Measurements from ENCODE around the gene RIC8A.

RIC8A gene

DNA sequence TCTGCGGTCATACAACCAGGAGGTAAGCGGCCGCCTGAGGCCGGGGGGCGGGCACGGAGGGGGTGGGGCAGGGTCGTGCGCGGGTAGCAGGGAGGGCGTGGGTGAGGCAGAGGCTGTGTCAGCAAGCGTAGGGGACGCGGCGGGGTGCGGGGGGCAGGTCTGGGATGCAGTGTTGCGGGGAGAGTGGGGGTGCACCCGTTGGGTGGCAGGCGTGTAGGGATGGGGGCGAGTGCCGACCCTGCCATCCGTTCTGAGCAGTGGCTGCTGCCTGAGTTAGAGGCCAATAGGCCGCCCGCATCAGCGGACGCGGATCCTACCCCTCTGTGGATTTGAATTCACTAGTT is 1.4 kb downstream of the RIC8A start:
- Histone ChIP-seq H3K4me3 (ENCODE audit: low read length) (peak overlapping the region; percentile 95), H3K27ac (ENCODE audit: low read length) (peak overlapping the region; percentile 97), H4K20me1 (ENCODE audit: insufficient read depth, low read length) (peaks cover 16% of the 10 kb centered on the region), H3K4me1 (ENCODE audit: low read length) (peaks cover 21% of the 10 kb centered on the region), H3K9ac (ENCODE audit: low read length) (peak overlapping the region; percentile 99), H2AFZ (ENCODE audit: low read depth, low read length) (no peak overlapping the region), H3K27me3 (ENCODE audit: low read depth, low read length) (no peaks in the 10 kb centered on the region), H3K9me3 (ENCODE audit: insufficient read depth, low read length) (no peaks in the 10 kb centered on the region), H3K36me3 (replicated peaks; ENCODE audit: low read depth, low read length) (peaks cover 53% of the 10 kb centered on the region), H3K79me2 (ENCODE audit: low read length) (peaks cover 52% of the 10 kb centered on the region), H3K4me2 (ENCODE audit: low read length) (peak overlapping the region; percentile 90)
- no peak for TF ChIP-seq EZH2phosphoT487 (IDR thresholded peaks at IDR 0.05; ENCODE audit: low read depth)
- TF ChIP-seq, protein P1, sequence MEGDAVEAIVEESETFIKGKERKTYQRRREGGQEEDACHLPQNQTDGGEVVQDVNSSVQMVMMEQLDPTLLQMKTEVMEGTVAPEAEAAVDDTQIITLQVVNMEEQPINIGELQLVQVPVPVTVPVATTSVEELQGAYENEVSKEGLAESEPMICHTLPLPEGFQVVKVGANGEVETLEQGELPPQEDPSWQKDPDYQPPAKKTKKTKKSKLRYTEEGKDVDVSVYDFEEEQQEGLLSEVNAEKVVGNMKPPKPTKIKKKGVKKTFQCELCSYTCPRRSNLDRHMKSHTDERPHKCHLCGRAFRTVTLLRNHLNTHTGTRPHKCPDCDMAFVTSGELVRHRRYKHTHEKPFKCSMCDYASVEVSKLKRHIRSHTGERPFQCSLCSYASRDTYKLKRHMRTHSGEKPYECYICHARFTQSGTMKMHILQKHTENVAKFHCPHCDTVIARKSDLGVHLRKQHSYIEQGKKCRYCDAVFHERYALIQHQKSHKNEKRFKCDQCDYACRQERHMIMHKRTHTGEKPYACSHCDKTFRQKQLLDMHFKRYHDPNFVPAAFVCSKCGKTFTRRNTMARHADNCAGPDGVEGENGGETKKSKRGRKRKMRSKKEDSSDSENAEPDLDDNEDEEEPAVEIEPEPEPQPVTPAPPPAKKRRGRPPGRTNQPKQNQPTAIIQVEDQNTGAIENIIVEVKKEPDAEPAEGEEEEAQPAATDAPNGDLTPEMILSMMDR (IDR thresholded peaks at IDR 0.05; ENCODE audit: low read depth, low read length): no peak

DNA sequence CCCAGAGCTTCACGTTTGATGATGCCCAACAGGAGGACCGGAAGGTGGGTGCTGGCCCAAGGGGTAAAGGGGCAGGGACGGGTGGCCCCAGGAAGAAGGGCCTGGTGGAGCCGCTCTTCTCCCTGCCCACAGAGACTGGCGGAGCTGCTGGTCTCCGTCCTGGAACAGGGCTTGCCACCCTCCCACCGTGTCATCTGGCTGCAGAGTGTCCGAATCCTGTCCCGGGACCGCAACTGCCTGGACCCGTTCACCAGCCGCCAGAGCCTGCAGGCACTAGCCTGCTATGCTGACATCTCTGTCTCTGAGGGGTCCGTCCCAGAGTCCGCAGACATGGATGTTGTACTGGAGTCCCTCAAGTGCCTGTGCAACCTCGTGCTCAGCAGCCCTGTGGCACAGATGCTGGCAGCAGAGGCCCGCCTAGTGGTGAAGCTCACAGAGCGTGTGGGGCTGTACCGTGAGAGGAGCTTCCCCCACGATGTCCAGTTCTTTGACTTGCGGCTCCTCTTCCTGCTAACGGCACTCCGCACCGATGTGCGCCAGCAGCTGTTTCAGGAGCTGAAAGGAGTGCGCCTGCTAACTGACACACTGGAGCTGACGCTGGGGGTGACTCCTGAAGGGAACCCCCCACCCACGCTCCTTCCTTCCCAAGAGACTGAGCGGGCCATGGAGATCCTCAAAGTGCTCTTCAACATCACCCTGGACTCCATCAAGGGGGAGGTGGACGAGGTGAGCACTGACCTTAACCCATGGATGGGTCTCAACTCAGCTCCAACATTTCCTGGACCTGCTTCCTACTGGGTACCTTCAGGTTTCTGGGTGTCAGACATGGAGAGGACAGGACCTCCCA is 2.0 kb downstream of the RIC8A start:
- peaks cover 54% of the 10 kb centered on the region for H3K36me3 ChIP-seq (replicated peaks; ENCODE audit: low read depth, low read length)
- H3K4me1 ChIP-seq (ENCODE audit: low read length): peaks cover 21% of the 10 kb centered on the region
- peak overlapping the region; percentile 97 for H3K27ac ChIP-seq (ENCODE audit: low read length)
- H3K4me2 ChIP-seq (ENCODE audit: low read length): peak overlapping the region; percentile 90
- no peaks in the 10 kb centered on the region for H3K27me3 ChIP-seq (ENCODE audit: low read depth, low read length)
- H4K20me1 ChIP-seq (ENCODE audit: insufficient read depth, low read length): peaks cover 16% of the 10 kb centered on the region
- TF ChIP-seq EZH2phosphoT487 (IDR thresholded peaks at IDR 0.05; ENCODE audit: low read depth): no peak
- TF ChIP-seq, protein P1 (IDR thresholded peaks at IDR 0.05; ENCODE audit: low read depth, low read length): no peak
- peak overlapping the region; percentile 95 for H3K4me3 ChIP-seq (ENCODE audit: low read length)
- no peaks in the 10 kb centered on the region for H3K9me3 ChIP-seq (ENCODE audit: insufficient read depth, low read length)
- H3K79me2 ChIP-seq (ENCODE audit: low read length): peaks cover 52% of the 10 kb centered on the region
- no peak overlapping the region for H2AFZ ChIP-seq (ENCODE audit: low read depth, low read length)
- H3K9ac ChIP-seq (ENCODE audit: low read length): peak overlapping the region; percentile 99

DNA sequence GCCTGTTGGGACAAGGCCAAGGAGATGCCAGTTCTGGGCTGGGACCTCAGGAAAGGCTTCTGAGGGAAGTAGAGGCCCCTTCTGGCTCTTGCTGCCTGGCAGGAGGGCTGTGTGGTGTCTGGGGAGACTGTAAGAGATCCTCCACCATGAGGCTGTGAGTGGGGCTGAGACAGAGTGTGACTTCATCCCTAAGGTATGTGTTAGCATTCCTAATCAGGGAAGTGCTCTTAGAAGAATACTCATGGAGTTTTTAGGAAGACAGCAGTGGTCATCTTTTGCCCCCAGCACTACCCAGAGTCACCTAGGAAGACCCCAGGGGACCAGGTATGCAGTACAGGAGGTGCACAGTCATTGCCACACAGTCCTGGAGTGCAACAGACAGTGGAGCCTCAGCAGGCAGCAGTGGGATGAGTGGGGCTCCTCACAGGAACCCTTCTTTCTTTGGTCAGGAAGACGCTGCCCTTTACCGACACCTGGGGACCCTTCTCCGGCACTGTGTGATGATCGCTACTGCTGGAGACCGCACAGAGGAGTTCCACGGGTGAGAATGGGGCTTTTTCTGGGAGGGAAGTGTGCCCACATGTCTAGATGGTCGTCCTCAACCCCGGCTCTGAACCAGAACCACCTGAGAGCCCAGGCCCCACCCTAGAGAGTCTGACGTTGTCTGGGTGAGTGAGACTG is 2.8 kb downstream of the RIC8A start:
- no peak for TF ChIP-seq EZH2phosphoT487 (IDR thresholded peaks at IDR 0.05; ENCODE audit: low read depth)
- TF ChIP-seq, protein P1 (IDR thresholded peaks at IDR 0.05; ENCODE audit: low read depth, low read length): no peak
- H3K4me3 ChIP-seq (ENCODE audit: low read length): no peak overlapping the region
- no peak overlapping the region for H2AFZ ChIP-seq (ENCODE audit: low read depth, low read length)
- no peaks in the 10 kb centered on the region for H3K27me3 ChIP-seq (ENCODE audit: low read depth, low read length)
- no peak overlapping the region for H3K9ac ChIP-seq (ENCODE audit: low read length)
- H3K79me2 ChIP-seq (ENCODE audit: low read length): peaks cover 47% of the 10 kb centered on the region
- H4K20me1 ChIP-seq (ENCODE audit: insufficient read depth, low read length): peaks cover 12% of the 10 kb centered on the region
- H3K4me1 ChIP-seq (ENCODE audit: low read length): peaks cover 18% of the 10 kb centered on the region
- peaks cover 51% of the 10 kb centered on the region for H3K36me3 ChIP-seq (replicated peaks; ENCODE audit: low read depth, low read length)
- H3K27ac ChIP-seq (ENCODE audit: low read length): no peak overlapping the region
- H3K9me3 ChIP-seq (ENCODE audit: insufficient read depth, low read length): no peaks in the 10 kb centered on the region
- peak overlapping the region; percentile 90; the same call in 1 of the 2 replicates for H3K4me2 ChIP-seq (ENCODE audit: low read length)

DNA sequence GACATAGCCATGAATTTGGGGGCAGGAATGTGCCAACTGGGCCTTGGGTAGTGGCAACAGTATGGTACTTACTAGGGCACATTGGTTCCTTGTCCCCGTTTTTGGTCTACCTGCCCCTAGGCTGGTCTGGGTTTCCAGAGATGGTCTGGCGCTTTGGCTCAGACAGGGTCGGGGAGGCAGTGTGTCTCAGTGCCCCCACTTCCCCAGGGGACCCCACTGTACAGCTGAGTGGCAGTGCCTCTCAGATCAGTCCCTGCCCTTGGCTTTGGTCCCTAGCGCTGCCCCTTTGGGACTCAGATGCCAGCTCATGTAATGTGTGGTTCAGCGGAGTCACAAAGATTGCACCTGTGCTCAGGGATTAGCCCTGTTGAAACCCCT is 3.3 kb downstream of the RIC8A start:
- H3K79me2 ChIP-seq (ENCODE audit: low read length): peaks cover 42% of the 10 kb centered on the region
- H3K27ac ChIP-seq (ENCODE audit: low read length): no peak overlapping the region
- no peak overlapping the region for H3K4me2 ChIP-seq (ENCODE audit: low read length)
- no peak overlapping the region for H3K4me3 ChIP-seq (ENCODE audit: low read length)
- H3K9ac ChIP-seq (ENCODE audit: low read length): no peak overlapping the region
- H3K27me3 ChIP-seq (ENCODE audit: low read depth, low read length): no peaks in the 10 kb centered on the region
- no peak overlapping the region for H2AFZ ChIP-seq (ENCODE audit: low read depth, low read length)
- H3K9me3 ChIP-seq (ENCODE audit: insufficient read depth, low read length): no peaks in the 10 kb centered on the region
- TF ChIP-seq, protein P1 (IDR thresholded peaks at IDR 0.05; ENCODE audit: low read depth, low read length): no peak
- TF ChIP-seq EZH2phosphoT487 (IDR thresholded peaks at IDR 0.05; ENCODE audit: low read depth): no peak
- H3K4me1 ChIP-seq (ENCODE audit: low read length): peaks cover 15% of the 10 kb centered on the region
- peaks cover 6% of the 10 kb centered on the region for H4K20me1 ChIP-seq (ENCODE audit: insufficient read depth, low read length)
- peaks cover 49% of the 10 kb centered on the region for H3K36me3 ChIP-seq (replicated peaks; ENCODE audit: low read depth, low read length)
